IPS DF 19.7 (cell line): ENCODE results near the gene HMMR.
"Not testable (repeated sequence)": the region's sequence is repeated elsewhere in the genome, so short reads cannot be mapped to it uniquely, and the experiment has no call there.

ENCODE experiments used
- DNase-seq: peaks from one replicate; pipeline ENCODE4 v3.0.0-alpha.2; 2013; ENCODE audit warnings: low read depth, low spot score

The HMMR gene

GRCh38 chr5:163508753-163509152 is 48.3 kb downstream of the HMMR start:
- DNase-seq, result no peak

DNA sequence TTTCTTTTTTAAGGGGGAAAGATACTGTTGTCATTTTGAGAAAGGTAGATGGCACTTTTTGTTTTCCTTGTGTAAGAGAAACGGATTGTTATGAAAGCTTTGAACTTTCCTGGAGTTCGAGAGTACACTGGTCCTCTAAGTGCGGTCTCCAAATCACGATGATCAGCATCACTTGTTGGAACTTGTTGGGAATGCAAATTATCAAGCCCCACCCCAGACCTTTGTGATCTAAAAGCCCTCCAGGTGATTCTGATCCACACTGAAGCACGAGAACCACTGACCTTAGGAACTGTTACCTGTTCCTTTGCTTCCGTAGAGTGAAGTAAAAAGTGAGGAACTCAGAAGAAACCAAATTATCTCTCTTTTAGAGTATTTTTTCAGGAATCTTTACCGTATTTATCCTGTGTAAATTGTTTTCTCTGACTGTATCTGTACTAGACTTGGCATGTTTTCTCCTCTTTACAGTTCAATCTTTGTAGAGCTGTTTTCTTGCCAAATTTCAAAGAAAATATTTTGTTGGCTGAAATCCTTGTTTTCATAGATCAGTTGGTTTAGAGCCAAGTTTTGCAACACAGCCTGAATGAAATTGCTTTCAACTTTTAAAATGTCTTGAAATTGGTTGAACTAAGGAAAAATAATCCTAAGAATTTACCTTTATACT is 49.0 kb downstream of the HMMR start:
- DNase-seq, result no peak

DNA sequence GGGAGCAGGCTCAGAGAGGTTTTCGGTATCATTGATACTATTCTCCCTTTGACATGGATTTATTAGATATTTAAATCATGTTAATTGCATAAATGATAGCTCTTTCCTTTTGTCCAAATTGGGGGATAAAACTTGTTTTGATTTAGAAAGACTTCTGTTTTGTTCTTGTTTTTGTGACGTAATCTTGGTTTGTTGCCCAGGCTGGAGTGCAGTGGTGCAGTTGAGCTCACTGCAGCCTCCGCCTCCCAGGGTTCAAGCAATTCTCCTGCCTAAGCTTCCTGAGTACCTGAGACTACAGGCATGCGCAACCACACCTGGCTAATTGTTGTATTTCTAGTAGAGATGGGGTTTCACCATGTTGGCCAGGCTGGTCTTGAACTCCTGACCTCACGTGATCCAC is 52.1 kb downstream of the HMMR start:
- no peak for DNase-seq

- DNase-seq, result no peak
These were observed 64.7 kb downstream of the HMMR start for GRCh38 chr5:163525096-163525495.

DNA sequence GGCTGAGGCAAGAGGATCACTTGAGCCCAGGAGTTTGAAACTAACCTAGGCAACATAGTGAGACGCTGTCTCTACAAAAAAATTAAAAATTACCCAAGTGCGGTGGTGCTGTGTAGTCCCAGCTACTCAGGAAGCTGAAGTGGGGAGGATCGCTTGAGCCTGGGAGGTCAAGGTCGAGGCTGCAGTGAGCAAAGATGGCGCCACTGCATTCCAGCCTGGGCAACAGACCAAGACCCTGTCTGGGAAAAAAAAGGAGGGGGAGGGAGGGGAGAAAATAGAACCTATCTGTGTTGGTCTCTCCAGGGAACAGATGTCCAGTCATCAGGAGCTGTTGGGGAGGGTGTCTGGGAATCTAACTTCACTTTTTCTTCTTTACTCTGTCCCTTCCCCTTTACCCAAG is 69.3 kb downstream of the HMMR start:
- no peak for DNase-seq

GRCh38 chr5:163531272-163531671 is 70.8 kb downstream of the HMMR start:
- peak; percentile 25 for DNase-seq

- DNase-seq, result no peak
These were observed 72.0 kb downstream of the HMMR start for GRCh38 chr5:163532171-163533084.

- no peak for DNase-seq
These were observed 72.8 kb downstream of the HMMR start for GRCh38 chr5:163533223-163533622.

GRCh38 chr5:163534492-163535094 is 74.2 kb downstream of the HMMR start:
- peak; percentile 63 for DNase-seq

GRCh38 chr5:163535290-163535689 is 74.9 kb downstream of the HMMR start:
- no peak for DNase-seq

- not testable (repeated sequence) for DNase-seq
These were observed 76.0 kb downstream of the HMMR start for GRCh38 chr5:163536442-163536841.

DNA sequence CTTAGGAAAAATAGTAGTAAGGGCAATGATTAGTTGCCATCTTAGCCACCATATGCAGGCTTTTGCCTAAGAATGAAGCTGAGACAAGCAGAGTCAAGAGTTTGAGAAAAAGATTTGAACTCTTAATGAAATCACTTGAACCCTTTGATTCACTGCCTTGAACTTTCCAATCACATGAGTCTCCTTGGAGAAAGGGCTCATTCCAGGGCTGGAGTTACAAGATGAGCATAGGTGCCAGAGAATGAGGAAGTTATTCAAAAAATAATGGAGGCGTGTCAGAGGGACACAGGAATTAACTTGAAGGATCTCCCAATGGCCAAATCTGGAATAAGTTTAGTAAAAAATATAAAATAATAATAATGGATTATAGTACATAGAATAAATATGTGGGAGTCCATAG is 80.3 kb downstream of the HMMR start:
- DNase-seq, result no peak
